Osteoblast (primary cell): ENCODE results near the gene PRR5L. TPM values are rescaled to one million over a fixed set of nuclear protein-coding genes. Genes with fewer than 3 reads are reported as not detected.

ENCODE experiments used
- DNase-seq: peaks from one replicate; pipeline ENCODE4 v3.0.0; 2011; ENCODE audit warnings: low spot score, mixed read lengths; ENCODE audit not compliant: insufficient read length; ENCODE audit errors: missing footprints
- H2AFZ ChIP-seq: 2 replicates; pipeline ENCODE4 v1.6.0; 2011; ENCODE audit warnings: mild to moderate bottlenecking, low read length
- H3K27ac ChIP-seq: 2 replicates; pipeline ENCODE4 v1.5.1; 2011; ENCODE audit warnings: mild to moderate bottlenecking, low read depth, low read length, moderate library complexity
- H3K27me3 ChIP-seq: 2 replicates; pipeline ENCODE4 v1.6.0; 2012; ENCODE audit warnings: mild to moderate bottlenecking, control low read depth, inconsistent platforms, low read length, moderate library complexity; ENCODE audit not compliant: insufficient read depth
- H3K36me3 ChIP-seq: 2 replicates; pipeline ENCODE4 v1.5.1; 2011; ENCODE audit warnings: mild to moderate bottlenecking, low read length, control low read depth, moderate library complexity; ENCODE audit not compliant: insufficient read depth
- H3K4me1 ChIP-seq: 2 replicates; pipeline ENCODE4 v1.5.1; 2011; ENCODE audit warnings: mild to moderate bottlenecking, low read length, control low read depth, moderate library complexity; ENCODE audit not compliant: insufficient read depth
- H3K4me2 ChIP-seq: 2 replicates; pipeline ENCODE4 v1.6.0; 2011; ENCODE audit warnings: mild to moderate bottlenecking, low read length; ENCODE audit not compliant: insufficient read depth
- H3K4me3 ChIP-seq: fragments of 200-600 bp; sonication (generic); 3 replicates; pipeline ENCODE4 v1.5.1; 2012; ENCODE audit warnings: mild to moderate bottlenecking, low read length, inconsistent platforms; ENCODE audit not compliant: insufficient read depth
- H3K79me2 ChIP-seq: 2 replicates; pipeline ENCODE4 v1.6.0; 2012; ENCODE audit warnings: mild to moderate bottlenecking, low read length, control low read depth, inconsistent platforms; ENCODE audit not compliant: insufficient read depth
- H3K9me3 ChIP-seq: 2 replicates; pipeline ENCODE4 v1.5.1; 2011; ENCODE audit warnings: low read depth, low read length, control low read depth
- H4K20me1 ChIP-seq: 2 replicates; pipeline ENCODE4 v1.6.0; 2012; ENCODE audit warnings: mild to moderate bottlenecking, low read length, control low read depth; ENCODE audit not compliant: insufficient read depth
- CTCF ChIP-seq: IDR thresholded peaks from 2 replicates; pipeline ENCODE4 v1.5.1; 2011; ENCODE audit warnings: mild to moderate bottlenecking, low read depth, low read length, moderate library complexity; ENCODE audit errors: extremely low read depth
- total RNA-seq: library from RNA; depleted of rRNA; stranded (reverse); fragments of >200 nt; gene quantifications from 2 replicates; pipeline ENCODE4 v1.2.3, GENCODE V29; 2012

Gene PRR5L
- total RNA-seq, 1 donor: 9.8 TPM

- Histone ChIP-seq H3K27ac (peak within 1 kb of the TSS; percentile 66), H3K4me3 (peak within 1 kb of the TSS; percentile 83), H3K36me3 (no peaks in the 10 kb centered on the region), H3K9me3 (no peaks in the 10 kb centered on the region), H3K27me3 (no peaks in the 10 kb centered on the region), H2AFZ (peak within 1 kb of the TSS; percentile 99), H4K20me1 (peaks cover 12% of the 10 kb centered on the region), H3K4me1 (peaks cover 7% of the 10 kb centered on the region), H3K4me2 (peak within 1 kb of the TSS; percentile 99), H3K79me2 (peaks cover 30% of the 10 kb centered on the region)
- peak; percentile 94 for DNase-seq
- no peak for TF ChIP-seq CTCF
These were observed 6.7 kb upstream of the PRR5L start, which contains the start of gene COMMD9 for GRCh38 chr11:36289226-36289852. COMMD9 (minus strand) TSS chr11:36289424; CDS start chr11:36289412, 12 bp downstream.

DNA sequence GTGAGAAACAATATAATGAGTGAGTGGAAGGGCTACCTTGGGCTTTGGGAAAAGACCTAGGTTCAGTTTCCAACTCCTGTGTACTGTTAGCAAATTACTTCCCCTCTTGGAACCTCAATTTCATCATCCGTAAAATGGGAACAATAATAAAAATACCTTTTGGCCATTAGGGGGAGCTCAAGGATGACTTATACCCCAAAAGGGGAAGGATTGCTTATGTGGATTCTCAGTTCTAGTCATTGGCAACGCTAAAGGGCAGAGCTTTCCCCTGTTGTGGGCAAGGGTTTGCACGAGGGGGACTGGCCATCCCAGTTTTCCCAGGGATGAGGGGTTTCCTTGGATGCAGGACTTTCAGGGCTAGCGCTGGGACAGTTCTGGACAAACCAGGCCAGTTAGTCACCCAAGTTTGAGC lies 3.8 kb upstream of the PRR5L start:
- Histone ChIP-seq H3K36me3 (no peaks in the 10 kb centered on the region), H3K9me3 (no peaks in the 10 kb centered on the region), H3K79me2 (peaks cover 12% of the 10 kb centered on the region), H3K27ac (no peak overlapping the region), H3K4me1 (peaks cover 7% of the 10 kb centered on the region), H3K4me3 (no peak overlapping the region), H4K20me1 (no peaks in the 10 kb centered on the region), H3K4me2 (no peak overlapping the region), H3K27me3 (no peaks in the 10 kb centered on the region), H2AFZ (no peak overlapping the region)
- no peak for DNase-seq
- TF ChIP-seq CTCF: peak; percentile 61

DNA sequence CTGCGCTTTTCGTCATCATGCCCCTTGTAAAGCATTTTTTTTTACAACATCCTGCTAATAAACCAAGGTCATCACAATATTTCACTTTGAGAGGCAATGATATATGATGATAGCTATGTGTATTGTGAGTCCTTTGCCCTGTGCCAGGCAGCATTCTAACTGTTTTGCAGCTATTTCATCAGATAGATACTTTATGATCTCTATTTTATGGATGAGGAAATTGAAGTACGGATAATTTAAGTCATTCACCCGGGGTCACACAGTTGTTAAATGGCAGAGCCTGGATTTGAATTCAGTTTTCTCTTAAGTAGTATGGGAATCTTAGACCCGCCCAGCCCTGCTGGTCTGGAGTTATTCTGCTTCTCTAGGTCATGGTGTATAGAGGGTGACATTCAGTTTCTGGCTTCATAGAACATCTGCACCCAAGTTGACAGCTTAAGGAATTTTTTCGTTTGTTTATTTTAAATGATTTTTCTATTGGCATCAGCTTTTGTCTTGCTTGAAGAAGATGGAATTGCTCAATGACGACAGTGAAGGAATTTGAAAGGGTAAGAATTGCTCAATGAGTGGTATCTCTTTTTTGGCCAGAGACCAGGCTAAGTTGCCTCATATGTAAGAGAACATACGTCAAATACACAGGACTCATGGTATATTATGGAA lies 926 bp downstream of the PRR5L start:
- no peaks in the 10 kb centered on the region for H3K27me3 ChIP-seq
- H3K4me2 ChIP-seq: peak overlapping the region; percentile 31
- H3K79me2 ChIP-seq: no peaks in the 10 kb centered on the region
- no peak overlapping the region for H3K4me3 ChIP-seq
- peak; percentile 32 for DNase-seq
- no peaks in the 10 kb centered on the region for H3K36me3 ChIP-seq
- no peak overlapping the region for H2AFZ ChIP-seq
- H3K27ac ChIP-seq: no peak overlapping the region
- peaks cover 5% of the 10 kb centered on the region for H3K4me1 ChIP-seq
- no peaks in the 10 kb centered on the region for H4K20me1 ChIP-seq
- no peak for TF ChIP-seq CTCF
- H3K9me3 ChIP-seq: no peaks in the 10 kb centered on the region

GRCh38 chr11:36300650-36301049 lies 4.6 kb downstream of the PRR5L start:
- Histone ChIP-seq H3K4me2 (no peak overlapping the region), H3K9me3 (no peaks in the 10 kb centered on the region), H3K27me3 (no peaks in the 10 kb centered on the region), H3K36me3 (no peaks in the 10 kb centered on the region), H3K4me1 (peaks cover 5% of the 10 kb centered on the region), H3K27ac (no peak overlapping the region), H4K20me1 (no peaks in the 10 kb centered on the region), H2AFZ (no peak overlapping the region), H3K4me3 (no peak overlapping the region), H3K79me2 (no peaks in the 10 kb centered on the region)
- no peak for TF ChIP-seq CTCF
- no peak for DNase-seq
